ENCODE measurements around the gene HECW1. TPM values are rescaled to one million over a fixed set of nuclear protein-coding genes. Genes with fewer than 3 reads are reported as not detected.
A peak's percentile ranks its signal among the peaks of the same experiment; 100 is the strongest.

HECW1 gene
- total and polyA plus RNA-seq, 2 of the 8 experiments (the other 6 are each of a cell fraction or from before 2014, with no cell fraction given), result 2.9 to 12.7 TPM

- H2BK15ac ChIP-seq (ENCODE audit: low read length), result no peak overlapping the region
- no peak overlapping the region for H2BK20ac ChIP-seq (ENCODE audit: low read length)
- peaks cover 12% of the 10 kb centered on the region for H3K23me2 ChIP-seq (ENCODE audit: low read depth, low read length)
- FAIRE-seq, result no peak
- no peak overlapping the region; a peak in 1 of 4 replicates for H3K4me2 ChIP-seq (ENCODE audit: insufficient read depth in 1 of 2, low read depth in 2 of 2, low read length in 2 of 2)
- DNase-seq (ENCODE audit: low read depth in 1 of 2, low spot score in 2 of 2), result no peak
- ChIA-PET POLR2A (ENCODE audit: partially characterized antibody) (interaction anchor here (0.7 kb wide), 1 partner anchor 20 kb away, joined by 5 read pairs; no protein-coding TSS in a partner anchor), CTCF (ENCODE audit: partially characterized antibody) (interaction anchor here (1.3 kb wide), 1 partner anchor 136 kb away, joined by 5 read pairs; no protein-coding TSS in a partner anchor)
- H3K4me3 ChIP-seq (ENCODE audit: extremely low read depth in 1 of 4, insufficient read depth in 2 of 4, low read depth in 3 of 4, low read length in 4 of 4), result no peak overlapping the region
- H2BK120ac ChIP-seq (replicated peaks; ENCODE audit: low read depth, low read length), result no peak overlapping the region
- H3K4ac ChIP-seq (replicated peaks; ENCODE audit: insufficient read length, low read depth, low read length), result no peak overlapping the region
- H3K9me3 ChIP-seq (ENCODE audit: insufficient read depth in 2 of 2, low read depth in 1 of 2, low read length in 1 of 2), result no peaks in the 10 kb centered on the region
- TF ChIP-seq CTBP2 (IDR thresholded peaks at IDR 0.05; ENCODE audit: borderline replicate concordance, insufficient read depth, insufficient read length, low read length), result no peak
- no peak for TF ChIP-seq TEAD4 (IDR thresholded peaks at IDR 0.05; ENCODE audit: low read depth, low read length)
- no peak for TF ChIP-seq HDAC2 (IDR thresholded peaks at IDR 0.05; ENCODE audit: borderline replicate concordance in 1 of 2, low read depth in 2 of 2, low read length in 2 of 2)
- TF ChIP-seq SIRT6 (IDR thresholded peaks at IDR 0.05; ENCODE audit: low read length), result no peak
- H3K36me3 ChIP-seq (ENCODE audit: control insufficient read depth in 2 of 4, insufficient read depth in 4 of 4, low read length in 3 of 4), result no peaks in the 10 kb centered on the region
- no peak overlapping the region for H3K9ac ChIP-seq (replicated peaks in 1 of 4; ENCODE audit: extremely low read depth in 1 of 4, low read depth in 3 of 4, low read length in 3 of 4)
- H3K4me1 ChIP-seq (replicated peaks in 1 of 4; ENCODE audit: control insufficient read depth in 3 of 4, insufficient read depth in 4 of 4, low read length in 3 of 4), result peaks cover 0 to 12% (median 7%) of the 10 kb centered on the region in 4 experiments; a peak in 6 of 7 replicates
- H4K5ac ChIP-seq (ENCODE audit: insufficient read length, low read depth, low read length), result no peak overlapping the region
- H3K27ac ChIP-seq (ENCODE audit: low read depth, low read length), result no peak overlapping the region
- no peaks in the 10 kb centered on the region; a peak in 3 of 7 replicates for H3K27me3 ChIP-seq (replicated peaks in 1 of 4; ENCODE audit: control insufficient read depth in 3 of 4, extremely low read depth in 1 of 4, insufficient read depth in 3 of 4, low read length in 3 of 4)
- peak overlapping the region; percentile 36 for H3K56ac ChIP-seq (replicated peaks; ENCODE audit: insufficient read length, low read depth, low read length)
- 86% methylated on average over 2 of the region's 2 CpGs; no CpG with 5 or more reads in 1 of the 2 experiments for WGBS, 2 experiments (ENCODE audit: extremely low coverage in 1 of 2, insufficient coverage in 1 of 2, insufficient read length in 1 of 2, insufficient replicate concordance in 2 of 2, low coverage in 1 of 2, low lambda C conversion rate in 2 of 2, missing lambda C conversion rate in 1 of 2)
- H4K8ac ChIP-seq (ENCODE audit: extremely low read depth, insufficient read depth, low read length), result no peak overlapping the region
- H2AFZ ChIP-seq (ENCODE audit: low read length), result no peak overlapping the region
- H3K14ac ChIP-seq (ENCODE audit: insufficient read length), result no peak overlapping the region
- no peak overlapping the region for H2BK5ac ChIP-seq (ENCODE audit: low read depth, low read length)
- H4K91ac ChIP-seq (replicated peaks; ENCODE audit: insufficient read length, low read length), result no peak overlapping the region
- peaks cover 6 to 9% of the 10 kb centered on the region in 2 experiments for H4K20me1 ChIP-seq (replicated peaks in 1 of 2; ENCODE audit: control insufficient read depth in 1 of 2, insufficient read depth in 2 of 2, low read length in 2 of 2)
- no peak overlapping the region for H2BK12ac ChIP-seq (ENCODE audit: low read depth, low read length)
- no peak overlapping the region for H3K18ac ChIP-seq (ENCODE audit: extremely low read depth, low read length)
- peaks cover 0 to 49% of the 10 kb centered on the region in 2 experiments; a peak in 2 of 4 replicates for H3K79me2 ChIP-seq (ENCODE audit: control insufficient read depth in 1 of 2, insufficient read depth in 2 of 2, low read length in 2 of 2)
- H3K79me1 ChIP-seq (ENCODE audit: low read depth, low read length), result peaks cover 4% of the 10 kb centered on the region; the same call in 1 of the 2 replicates
- H2AK5ac ChIP-seq (ENCODE audit: low read depth, low read length), result no peak overlapping the region
- no peak overlapping the region for H3K23ac ChIP-seq (ENCODE audit: insufficient read length)
Observed at GRCh38 chr7:43585562-43585961, 473.1 kb downstream of the HECW1 start.

Data from H1 (cell line).